ENCODE measurements around the gene NR1H4.
"Not testable (repeated sequence)": the region's sequence is repeated elsewhere in the genome, so short reads cannot be mapped to it uniquely, and the experiment has no call there.

NR1H4 gene

GRCh38 chr12:100584256-100584655, 110.6 kb downstream of the NR1H4 start:
- no peaks in the 10 kb centered on the region for H3K36me3 ChIP-seq (ENCODE audit: control insufficient read depth, insufficient read depth, low read length)
- H3K9me3 ChIP-seq (ENCODE audit: control insufficient read depth, insufficient read depth, low read length), result no peaks in the 10 kb centered on the region
- DNase-seq (ENCODE audit: low read depth, low spot score), result no peak
- no peaks in the 10 kb centered on the region for H3K27me3 ChIP-seq (ENCODE audit: control insufficient read depth, insufficient read depth, low read length)
- WGBS (ENCODE audit: insufficient coverage, insufficient read length), result no CpG with 5 or more reads among the region's 3 CpGs
- no peaks in the 10 kb centered on the region for H3K4me1 ChIP-seq (ENCODE audit: control insufficient read depth, insufficient read depth, low read length)
- no peak overlapping the region for H3K27ac ChIP-seq (ENCODE audit: low read length)
- no peak overlapping the region for H3K4me3 ChIP-seq (ENCODE audit: low read length)

- Histone ChIP-seq H3K4me3 (ENCODE audit: low read length) (no peak overlapping the region), H3K4me1 (ENCODE audit: control insufficient read depth, insufficient read depth, low read length) (no peaks in the 10 kb centered on the region), H3K9me3 (ENCODE audit: control insufficient read depth, insufficient read depth, low read length) (no peaks in the 10 kb centered on the region), H3K27ac (ENCODE audit: low read length) (no peak overlapping the region), H3K36me3 (ENCODE audit: control insufficient read depth, insufficient read depth, low read length) (no peaks in the 10 kb centered on the region), H3K27me3 (ENCODE audit: control insufficient read depth, insufficient read depth, low read length) (no peaks in the 10 kb centered on the region)
- no CpG with 5 or more reads among the region's 4 CpGs for WGBS (ENCODE audit: insufficient coverage, insufficient read length)
- no peak for DNase-seq (ENCODE audit: low read depth, low spot score)
Observed at GRCh38 chr12:100591979-100592378, 118.3 kb downstream of the NR1H4 start.

- no peak overlapping the region for H3K4me3 ChIP-seq (ENCODE audit: low read length)
- no peak overlapping the region for H3K27ac ChIP-seq (ENCODE audit: low read length)
- no peaks in the 10 kb centered on the region for H3K27me3 ChIP-seq (ENCODE audit: control insufficient read depth, insufficient read depth, low read length)
- DNase-seq (ENCODE audit: low read depth, low spot score), result no peak
- H3K4me1 ChIP-seq (ENCODE audit: control insufficient read depth, insufficient read depth, low read length), result no peaks in the 10 kb centered on the region
- no peaks in the 10 kb centered on the region for H3K36me3 ChIP-seq (ENCODE audit: control insufficient read depth, insufficient read depth, low read length)
- no peaks in the 10 kb centered on the region for H3K9me3 ChIP-seq (ENCODE audit: control insufficient read depth, insufficient read depth, low read length)
- WGBS (ENCODE audit: insufficient coverage, insufficient read length), result no CpG with 5 or more reads among the region's 5 CpGs
Observed at GRCh38 chr12:100593490-100593889, 119.8 kb downstream of the NR1H4 start.

- Histone ChIP-seq H3K4me1 (ENCODE audit: control insufficient read depth, insufficient read depth, low read length) (no peaks in the 10 kb centered on the region), H3K27me3 (ENCODE audit: control insufficient read depth, insufficient read depth, low read length) (no peaks in the 10 kb centered on the region), H3K4me3 (ENCODE audit: low read length) (no peak overlapping the region), H3K36me3 (ENCODE audit: control insufficient read depth, insufficient read depth, low read length) (no peaks in the 10 kb centered on the region), H3K27ac (ENCODE audit: low read length) (no peak overlapping the region), H3K9me3 (ENCODE audit: control insufficient read depth, insufficient read depth, low read length) (no peaks in the 10 kb centered on the region)
- DNase-seq (ENCODE audit: low read depth, low spot score), result no peak
- no CpG with 5 or more reads among the region's 1 CpG for WGBS (ENCODE audit: insufficient coverage, insufficient read length)
Observed at GRCh38 chr12:100601626-100602025, 128.0 kb downstream of the NR1H4 start.

- not testable (repeated sequence) for H3K4me3 ChIP-seq (ENCODE audit: low read length); H3K27me3 ChIP-seq (ENCODE audit: control insufficient read depth, insufficient read depth, low read length); H3K27ac ChIP-seq (ENCODE audit: low read length); H3K9me3 ChIP-seq (ENCODE audit: control insufficient read depth, insufficient read depth, low read length); H3K4me1 ChIP-seq (ENCODE audit: control insufficient read depth, insufficient read depth, low read length); H3K36me3 ChIP-seq (ENCODE audit: control insufficient read depth, insufficient read depth, low read length); DNase-seq (ENCODE audit: low read depth, low spot score)
- no CpG with 5 or more reads among the region's 1 CpG for WGBS (ENCODE audit: insufficient coverage, insufficient read length)
Observed at GRCh38 chr12:100602997-100603396, 129.3 kb downstream of the NR1H4 start.

GRCh38 chr12:100608776-100609175, 135.1 kb downstream of the NR1H4 start:
- Histone ChIP-seq H3K36me3 (ENCODE audit: control insufficient read depth, insufficient read depth, low read length) (no peaks in the 10 kb centered on the region), H3K9me3 (ENCODE audit: control insufficient read depth, insufficient read depth, low read length) (no peaks in the 10 kb centered on the region), H3K4me3 (ENCODE audit: low read length) (no peak overlapping the region), H3K4me1 (ENCODE audit: control insufficient read depth, insufficient read depth, low read length) (no peaks in the 10 kb centered on the region), H3K27me3 (ENCODE audit: control insufficient read depth, insufficient read depth, low read length) (no peaks in the 10 kb centered on the region), H3K27ac (ENCODE audit: low read length) (no peak overlapping the region)
- no peak for DNase-seq (ENCODE audit: low read depth, low spot score)
- WGBS (ENCODE audit: insufficient coverage, insufficient read length), result no CpG with 5 or more reads among the region's 1 CpG

GRCh38 chr12:100610666-100611430, 137.2 kb downstream of the NR1H4 start:
- Histone ChIP-seq H3K27ac (ENCODE audit: low read length) (no peak overlapping the region), H3K27me3 (ENCODE audit: control insufficient read depth, insufficient read depth, low read length) (no peaks in the 10 kb centered on the region), H3K36me3 (ENCODE audit: control insufficient read depth, insufficient read depth, low read length) (no peaks in the 10 kb centered on the region), H3K4me1 (ENCODE audit: control insufficient read depth, insufficient read depth, low read length) (no peaks in the 10 kb centered on the region), H3K4me3 (ENCODE audit: low read length) (no peak overlapping the region), H3K9me3 (ENCODE audit: control insufficient read depth, insufficient read depth, low read length) (no peaks in the 10 kb centered on the region)
- WGBS (ENCODE audit: insufficient coverage, insufficient read length), result no CpG with 5 or more reads among the region's 4 CpGs
- no peak for DNase-seq (ENCODE audit: low read depth, low spot score)

- WGBS (ENCODE audit: insufficient coverage, insufficient read length), result no CpG with 5 or more reads among the region's 3 CpGs
- H3K27ac ChIP-seq (ENCODE audit: low read length), result no peak overlapping the region
- no peaks in the 10 kb centered on the region for H3K36me3 ChIP-seq (ENCODE audit: control insufficient read depth, insufficient read depth, low read length)
- DNase-seq (ENCODE audit: low read depth, low spot score), result no peak
- H3K27me3 ChIP-seq (ENCODE audit: control insufficient read depth, insufficient read depth, low read length), result no peaks in the 10 kb centered on the region
- no peak overlapping the region for H3K4me3 ChIP-seq (ENCODE audit: low read length)
- no peaks in the 10 kb centered on the region for H3K9me3 ChIP-seq (ENCODE audit: control insufficient read depth, insufficient read depth, low read length)
- no peaks in the 10 kb centered on the region for H3K4me1 ChIP-seq (ENCODE audit: control insufficient read depth, insufficient read depth, low read length)
Observed at GRCh38 chr12:100612606-100613005, 138.9 kb downstream of the NR1H4 start.

Data from iPS DF 6.9 (cell line).